K562 (cell line): ENCODE data around the gene KIF12. TPM values are rescaled to one million over a fixed set of nuclear protein-coding genes. Genes with fewer than 3 reads are reported as not detected.
"Not testable (repeated sequence)": the region's sequence is repeated elsewhere in the genome, so short reads cannot be mapped to it uniquely, and the experiment has no call there.

Experiments used
- ATAC-seq: fragments of 200-7000 bp; cut with Tn5 transposase; 3 replicates; pipeline ENCODE4 v1.9.1; 2020; ENCODE audit warnings: moderate library complexity
- BruUV-seq: library from RNA; stranded (reverse); fragments of 400-500 nt; replicated peaks from 2 replicates; lab custom pipeline; 2021; lab: Mats Ljungman, UMichigan
- CTCF ChIA-PET: fragments of 300-600 bp; formaldehyde crosslinking; extraction: SDS; loops from one replicate; lab custom pipeline; 2021; ENCODE audit warnings: low intra/inter-chr PET ratio; lab: Yijun Ruan, JAX
- POLR2A ChIA-PET: fragments of 300-600, 350-650 bp; sonication (Branson Sonifier 250); formaldehyde crosslinking; extraction: SDS; loops from one replicate; lab custom pipeline; 2021; ENCODE audit warnings: antibody characterized with exemption, inconsistent platforms; lab: Yijun Ruan, JAX
- DNase-seq, 4 experiments: peaks; one replicate each; pipeline versions ENCODE4 v3.0.0 to v3.0.0-alpha.2; 2011 to 2018; ENCODE audit warnings: low spot score in 3 of 4, mixed read lengths in 3 of 4; ENCODE audit errors: extremely low read depth in 1 of 4
- FAIRE-seq: peaks from 2 replicates; lab custom pipeline; 2011; peaks lifted over from hg19 to GRCh38; lab: Jason Lieb, UNC
- H2AFZ ChIP-seq: 2 replicates; pipeline ENCODE4 v1.6.0; 2011; ENCODE audit warnings: low read depth, low read length, control low read depth, inconsistent platforms
- H3K27ac ChIP-seq: fragments of 200-600 bp; 3 replicates; pipeline ENCODE4 v1.8.0; 2011; ENCODE audit warnings: low read depth, mild to moderate bottlenecking, control low read depth, inconsistent platforms, low read length, moderate library complexity, mixed read lengths; ENCODE audit errors: extremely low read depth
- H3K27me3 ChIP-seq, 2 experiments: fragments of 300-600 bp in 1 of 2; 2 replicates in 1 of 2; 3 replicates in 1 of 2; pipeline versions ENCODE4 v1.6.0 to v1.8.0; 2011; ENCODE audit warnings: inconsistent platforms in 2 of 2, low read length in 2 of 2, mild to moderate bottlenecking in 1 of 2, mixed read lengths in 1 of 2, moderate library complexity in 1 of 2; ENCODE audit not compliant: control insufficient read depth in 2 of 2, insufficient read depth in 2 of 2
- H3K36me3 ChIP-seq: fragments of 300-600 bp; 3 replicates; pipeline ENCODE4 v1.8.0; 2011; ENCODE audit warnings: mild to moderate bottlenecking, low read length, inconsistent platforms; ENCODE audit not compliant: control insufficient read depth, insufficient read depth
- H3K4me1 ChIP-seq, 2 experiments: fragments of 200-600 bp in 1 of 2; replicated peaks in 1 of 2; 2 replicates in 1 of 2; 3 replicates in 1 of 2; pipeline versions ENCODE4 v1.5.1 to v1.8.0; 2011; ENCODE audit warnings: inconsistent platforms in 2 of 2, low read length in 2 of 2, mild to moderate bottlenecking in 1 of 2, mixed read lengths in 1 of 2, moderate library complexity in 1 of 2; ENCODE audit not compliant: control insufficient read depth in 2 of 2, insufficient read depth in 2 of 2
- H3K4me2 ChIP-seq: 2 replicates; pipeline ENCODE4 v1.6.1; 2011; ENCODE audit warnings: low read length, control low read depth, inconsistent platforms, mixed read lengths; ENCODE audit not compliant: insufficient read depth
- H3K4me3 ChIP-seq: fragments of 200-600 bp; sonication (generic), shearing (Covaris generic); 2 replicates; pipeline ENCODE4 v1.5.1; 2016; ENCODE audit warnings: control low read depth, inconsistent platforms
- H3K79me2 ChIP-seq: fragments of 200-600 bp; 3 replicates; pipeline ENCODE4 v1.8.0; 2011; ENCODE audit warnings: low read length, inconsistent platforms; ENCODE audit not compliant: control insufficient read depth, insufficient read depth
- H3K9ac ChIP-seq, 2 experiments: 2 replicates each; pipeline versions ENCODE4 v1.6.0 to v1.6.1; 2011; ENCODE audit warnings: low read depth in 2 of 2, low read length in 2 of 2, control low read depth in 1 of 2, inconsistent platforms in 1 of 2, mild to moderate bottlenecking in 1 of 2, mixed read lengths in 1 of 2; ENCODE audit not compliant: insufficient read depth in 1 of 2
- H3K9me1 ChIP-seq: one replicate; pipeline ENCODE4 v1.6.0; 2011; ENCODE audit warnings: inconsistent platforms, mild to moderate bottlenecking, low read length, moderate library complexity; ENCODE audit not compliant: control insufficient read depth, insufficient read depth
- H3K9me3 ChIP-seq: replicated peaks from 2 replicates; pipeline ENCODE4 v1.5.1; 2011; ENCODE audit warnings: low read depth, low read length, inconsistent platforms; ENCODE audit not compliant: control insufficient read depth, insufficient read depth
- H4K20me1 ChIP-seq: replicated peaks from 2 replicates; pipeline ENCODE4 v1.6.1; 2011; ENCODE audit warnings: low read length, inconsistent platforms, mixed read lengths; ENCODE audit not compliant: control insufficient read depth, insufficient read depth
- CBX3 ChIP-seq, 2 experiments: IDR thresholded peaks; 1 replicate in 1 of 2; 2 replicates in 1 of 2; pipeline ENCODE4 v1.6.1; 2012; ENCODE audit warnings: inconsistent platforms in 2 of 2, low read length in 2 of 2, borderline replicate concordance in 1 of 2, control low read depth in 1 of 2
- CREM ChIP-seq: IDR thresholded peaks from 2 replicates; pipeline ENCODE4 v1.6.1; 2014; ENCODE audit warnings: antibody characterized with exemption, low read depth
- KLF10 ChIP-seq: fragments of 250-450 bp; sonication (Bioruptor Pico); IDR thresholded peaks from 2 replicates; pipeline ENCODE4 v1.6.1; 2021; ENCODE audit warnings: matching md5 sums
- NELFE ChIP-seq: IDR thresholded peaks from 2 replicates; pipeline ENCODE4 v1.6.1; 2011; ENCODE audit warnings: mild to moderate bottlenecking; ENCODE audit not compliant: insufficient read depth, insufficient read length
- RBM39 ChIP-seq: fragments of 200-400 bp; formaldehyde crosslinking; optimal IDR thresholded peaks from 2 replicates; pipeline ENCODE3; 2018; ENCODE audit warnings: low read depth, low read length
- SMARCB1 ChIP-seq: IDR thresholded peaks from 2 replicates; pipeline ENCODE4 v1.6.1; 2011; ENCODE audit warnings: improper control_type of control experiment, low read depth; ENCODE audit not compliant: insufficient read length
- WGBS: fragments of 100-300 bp; shearing (Covaris generic); methylation state at CpG from one replicate; pipeline ENCODE4 v1.1.6; 2016; ENCODE audit warnings: low coverage, mixed read lengths; ENCODE audit not compliant: insufficient coverage; ENCODE audit errors: missing lambda C conversion rate; 5-methylcytosine and 5-hydroxymethylcytosine counted together
- in situ Hi-C: fragments of 300-500 bp; cut with MboI; formaldehyde crosslinking; loops from 4 replicates; pipeline ENCODE4 v1.15.0; 2018; ENCODE audit warnings: inconsistent platforms, mixed read lengths
- intact Hi-C: fragments of 100-400 bp; cut with micrococcal nuclease; formaldehyde crosslinking; loops from 2 replicates; pipeline ENCODE4 v1.14.2; 2022
- polyA plus RNA-seq, 8 experiments: library from polyadenylated mRNA; depleted of rRNA in 4 of 8; stranded (reverse) in 5 of 8; unstranded in 3 of 8; fragments of >200 nt; fragmentation: Nextera tagmentation in 2 of 8; fragmentation: Illumina TruSeq in 1 of 8; extraction: Ambion mirVana in 2 of 8; extraction: Trizol in 1 of 8; gene quantifications; 2 replicates each; pipeline versions ENCODE4 v1.2.1 to v1.2.3, GENCODE V29; 2011 to 2014; ENCODE audit warnings: inconsistent platforms in 1 of 8, missing spikeins in 1 of 8
- total RNA-seq, 7 experiments: library from RNA; depleted of rRNA in 6 of 7; stranded (reverse); fragments of >200 nt in 6 of 7; fragmentation: Illumina TruSeq in 2 of 7; extraction: Trizol in 2 of 7; gene quantifications; 2 replicates each; pipeline versions ENCODE4 v1.2.1 to v1.2.3, GENCODE V29; 2011 to 2021; ENCODE audit warnings: low replicate concordance in 1 of 7

The KIF12 gene
- total and polyA plus RNA-seq, 9 of the 15 experiments (the other 6 are each of a cell fraction or from before 2014, with no cell fraction given), result not detected

GRCh38 chr9:114046237-114046755 is 52.8 kb downstream of the KIF12 start:
- peak; percentile 35 for FAIRE-seq
- POLR2A ChIA-PET, result no interaction called here
- no peaks in the 10 kb centered on the region for H3K9me1 ChIP-seq
- 42% methylated on average over 4 of the region's 4 CpGs for WGBS
- peaks cover 0 to 8% of the 10 kb centered on the region in 2 experiments; a peak in 2 of 5 replicates for H3K27me3 ChIP-seq
- no peak overlapping the region for H3K4me3 ChIP-seq
- no peak for TF ChIP-seq NELFE
- no peak for TF ChIP-seq SMARCB1
- TF ChIP-seq CREM, result no peak
- TF ChIP-seq CBX3 (IDR thresholded peaks at IDR 0.05; ENCODE audit: borderline replicate concordance in 1 of 2, low read length in 2 of 2), result no peak
- TF ChIP-seq KLF10, result no peak
- TF ChIP-seq RBM39, result no peak
- TF ChIP-seq, all 486 proteins: peak for 0
- Histone ChIP-seq H3K4me1 (no peaks in the 10 kb centered on the region), H3K4me2 (no peak overlapping the region), H3K36me3 (peaks cover 16% of the 10 kb centered on the region; the same call in 2 of the 3 replicates), H3K79me2 (no peaks in the 10 kb centered on the region), H3K9me3 (no peaks in the 10 kb centered on the region), H3K27ac (no peak overlapping the region), H3K9ac (no peak overlapping the region), H2AFZ (no peak overlapping the region), H4K20me1 (no peaks in the 10 kb centered on the region)
- ATAC-seq (no peak), DNase-seq (no peak)
- intact Hi-C loops, result no loop called here
- BruUV-seq, result no TSS peak
- CTCF ChIA-PET, result no interaction called here
- in situ Hi-C loops, result no loop called here

GRCh38 chr9:114043660-114044059 is 55.4 kb downstream of the KIF12 start:
- ATAC-seq, intact Hi-C loops, CTCF ChIA-PET, H3K9me3 ChIP-seq, BruUV-seq, H3K36me3 ChIP-seq, DNase-seq, H4K20me1 ChIP-seq, H3K27ac ChIP-seq, FAIRE-seq, in situ Hi-C loops, H3K79me2 ChIP-seq, H3K27me3 ChIP-seq, H2AFZ ChIP-seq, H3K9me1 ChIP-seq, H3K4me1 ChIP-seq, H3K4me2 ChIP-seq, H3K4me3 ChIP-seq, H3K9ac ChIP-seq: not testable (repeated sequence)
- POLR2A ChIA-PET, result interaction anchor here (0.6 kb wide), 2 partner anchors 165 to 231 kb away, joined by 3 read pairs; no protein-coding TSS in a partner anchor

Other genes with a start within 250 kb of the KIF12 start
- 4.4 and 5.0 TPM in 2 replicates for gene ZNF618, start 223.0 kb downstream of the KIF12 start, total RNA-seq (2014; rRNA removed)
- gene ZNF618, start 223.0 kb downstream of the KIF12 start, total RNA-seq (2014; rRNA removed; fragmentation: Illumina TruSeq; extraction: Trizol), result 2.9 and 3.3 TPM in 2 replicates
- gene ZNF618, start 223.0 kb downstream of the KIF12 start, total RNA-seq (2015; rRNA removed; fragmentation: Illumina TruSeq; extraction: Trizol), result 3.4 and 4.0 TPM in 2 replicates
- 13.4 and 13.7 TPM in 2 replicates for gene ZNF618, start 223.0 kb downstream of the KIF12 start, total RNA-seq (2021)
- gene ZNF618, start 223.0 kb downstream of the KIF12 start, polyA plus RNA-seq (2011; rRNA removed), result 0.04 and 0.08 TPM in 2 replicates
- gene ZNF618, start 223.0 kb downstream of the KIF12 start, polyA plus RNA-seq (2014; fragmentation: Illumina TruSeq; extraction: Trizol), result 8.8 and 9.2 TPM in 2 replicates
- gene ZNF618, start 223.0 kb downstream of the KIF12 start, polyA plus RNA-seq (2014; fragmentation: Nextera tagmentation; extraction: Ambion mirVana), result under 1 TPM; 0.22 to 0.32 TPM
- gene ZNF618, start 223.0 kb downstream of the KIF12 start, polyA plus RNA-seq (2014; rRNA removed), result 4.6 and 5.3 TPM in 2 replicates
- not detected in 2 replicates for gene AMBP, start 21.0 kb downstream of the KIF12 start, total RNA-seq (2014; rRNA removed)
- not detected in 2 replicates for gene AMBP, start 21.0 kb downstream of the KIF12 start, total RNA-seq (2014; rRNA removed; fragmentation: Illumina TruSeq; extraction: Trizol)
- gene AMBP, start 21.0 kb downstream of the KIF12 start, total RNA-seq (2015; rRNA removed; fragmentation: Illumina TruSeq; extraction: Trizol), result not detected in 2 replicates
- gene AMBP, start 21.0 kb downstream of the KIF12 start, total RNA-seq (2021), result 1.3 and 2.1 TPM in 2 replicates
- not detected in 2 replicates for gene AMBP, start 21.0 kb downstream of the KIF12 start, polyA plus RNA-seq (2011; rRNA removed)
- gene AMBP, start 21.0 kb downstream of the KIF12 start, polyA plus RNA-seq (2014; fragmentation: Illumina TruSeq; extraction: Trizol), result not detected in 2 replicates
- not detected for gene AMBP, start 21.0 kb downstream of the KIF12 start, polyA plus RNA-seq (2014; fragmentation: Nextera tagmentation; extraction: Ambion mirVana)
- not detected in 2 replicates for gene AMBP, start 21.0 kb downstream of the KIF12 start, polyA plus RNA-seq (2014; rRNA removed)
- 0.08 TPM in 1 of 2 replicates, not detected in the other for gene COL27A1, start 56.2 kb upstream of the KIF12 start, total RNA-seq (2014; rRNA removed)
- gene COL27A1, start 56.2 kb upstream of the KIF12 start, total RNA-seq (2014; rRNA removed; fragmentation: Illumina TruSeq; extraction: Trizol), result not detected in 2 replicates
- not detected in 2 replicates for gene COL27A1, start 56.2 kb upstream of the KIF12 start, total RNA-seq (2015; rRNA removed; fragmentation: Illumina TruSeq; extraction: Trizol)
- 0.07 and 0.16 TPM in 2 replicates for gene COL27A1, start 56.2 kb upstream of the KIF12 start, total RNA-seq (2021)
- not detected in 2 replicates for gene COL27A1, start 56.2 kb upstream of the KIF12 start, polyA plus RNA-seq (2011; rRNA removed)
- not detected in 2 replicates for gene COL27A1, start 56.2 kb upstream of the KIF12 start, polyA plus RNA-seq (2014; fragmentation: Illumina TruSeq; extraction: Trizol)
- not detected for gene COL27A1, start 56.2 kb upstream of the KIF12 start, polyA plus RNA-seq (2014; fragmentation: Nextera tagmentation; extraction: Ambion mirVana)
- 0.07 TPM in 1 of 2 replicates, not detected in the other for gene COL27A1, start 56.2 kb upstream of the KIF12 start, polyA plus RNA-seq (2014; rRNA removed)
- gene ORM1, start 223.8 kb upstream of the KIF12 start, total RNA-seq (2014; rRNA removed), result not detected in 2 replicates
- not detected in 2 replicates for gene ORM1, start 223.8 kb upstream of the KIF12 start, total RNA-seq (2014; rRNA removed; fragmentation: Illumina TruSeq; extraction: Trizol)
- gene ORM1, start 223.8 kb upstream of the KIF12 start, total RNA-seq (2015; rRNA removed; fragmentation: Illumina TruSeq; extraction: Trizol), result not detected in 2 replicates
- 2.9 and 3.4 TPM in 2 replicates for gene ORM1, start 223.8 kb upstream of the KIF12 start, total RNA-seq (2021)
- not detected in 2 replicates for gene ORM1, start 223.8 kb upstream of the KIF12 start, polyA plus RNA-seq (2011; rRNA removed)
- gene ORM1, start 223.8 kb upstream of the KIF12 start, polyA plus RNA-seq (2014; fragmentation: Illumina TruSeq; extraction: Trizol), result not detected in 2 replicates
- not detected for gene ORM1, start 223.8 kb upstream of the KIF12 start, polyA plus RNA-seq (2014; fragmentation: Nextera tagmentation; extraction: Ambion mirVana)
- not detected in 2 replicates for gene ORM1, start 223.8 kb upstream of the KIF12 start, polyA plus RNA-seq (2014; rRNA removed)
- gene ORM2, start 230.6 kb upstream of the KIF12 start, total RNA-seq (2014; rRNA removed), result not detected in 2 replicates
- not detected in 2 replicates for gene ORM2, start 230.6 kb upstream of the KIF12 start, total RNA-seq (2014; rRNA removed; fragmentation: Illumina TruSeq; extraction: Trizol)
- gene ORM2, start 230.6 kb upstream of the KIF12 start, total RNA-seq (2015; rRNA removed; fragmentation: Illumina TruSeq; extraction: Trizol), result not detected in 2 replicates
- 0.98 and 1.5 TPM in 2 replicates for gene ORM2, start 230.6 kb upstream of the KIF12 start, total RNA-seq (2021)
- gene ORM2, start 230.6 kb upstream of the KIF12 start, polyA plus RNA-seq (2011; rRNA removed), result not detected in 2 replicates
- gene ORM2, start 230.6 kb upstream of the KIF12 start, polyA plus RNA-seq (2014; fragmentation: Illumina TruSeq; extraction: Trizol), result not detected in 2 replicates
- gene ORM2, start 230.6 kb upstream of the KIF12 start, polyA plus RNA-seq (2014; fragmentation: Nextera tagmentation; extraction: Ambion mirVana), result not detected
- not detected in 2 replicates for gene ORM2, start 230.6 kb upstream of the KIF12 start, polyA plus RNA-seq (2014; rRNA removed)